KMS-11 (cell line): Measurements from ENCODE around the gene CMSS1.

Experiments used
- H2AFZ ChIP-seq: fragments of 200-600 bp; sonication (generic); 2 replicates; pipeline ENCODE4 v1.6.1; 2016; ENCODE audit warnings: antibody characterized with exemption, mixed run types, low read depth
- H3K27ac ChIP-seq: fragments of 200-600 bp; sonication (generic); 2 replicates; pipeline ENCODE4 v1.6.1; 2016; ENCODE audit warnings: mild to moderate bottlenecking, mixed run types
- H3K27me3 ChIP-seq: fragments of 200-600 bp; sonication (generic); 2 replicates; pipeline ENCODE4 v1.6.1; 2017; ENCODE audit warnings: mild to moderate bottlenecking, low read depth, mixed run types, moderate library complexity; ENCODE audit not compliant: insufficient read depth
- H3K36me3 ChIP-seq: fragments of 200-600 bp; sonication (generic); 2 replicates; pipeline ENCODE4 v1.6.1; 2017; ENCODE audit warnings: mild to moderate bottlenecking, mixed run types; ENCODE audit not compliant: insufficient read depth
- H3K4me1 ChIP-seq: fragments of 200-600 bp; sonication (generic); 2 replicates; pipeline ENCODE4 v1.6.1; 2016; ENCODE audit warnings: mild to moderate bottlenecking, low read depth, mixed run types; ENCODE audit not compliant: poor library complexity, severe bottlenecking
- H3K4me2 ChIP-seq: fragments of 200-600 bp; sonication (generic); 2 replicates; pipeline ENCODE4 v1.7.0; 2016; ENCODE audit warnings: mild to moderate bottlenecking, mixed run types
- H3K4me3 ChIP-seq: fragments of 200-600 bp; sonication (generic); IDR thresholded peaks from 2 replicates; pipeline ENCODE4 v1.6.1; 2017; ENCODE audit warnings: low read depth, low read length, mixed read lengths; ENCODE audit not compliant: insufficient read depth
- H3K79me2 ChIP-seq: fragments of 200-600 bp; sonication (generic); 2 replicates; pipeline ENCODE4 v1.6.1; 2016; ENCODE audit warnings: low read depth, mixed run types; ENCODE audit not compliant: insufficient read depth
- H3K9ac ChIP-seq: fragments of 200-600 bp; sonication (generic); 2 replicates; pipeline ENCODE4 v1.6.1; 2016; ENCODE audit warnings: mild to moderate bottlenecking, mixed run types
- H4K20me1 ChIP-seq: fragments of 200-600 bp; sonication (generic); 2 replicates; pipeline ENCODE4 v1.6.1; 2016; ENCODE audit warnings: mild to moderate bottlenecking, mixed run types; ENCODE audit not compliant: insufficient read depth
- TF ChIP-seq, protein P1 (sequence below): fragments of 200-600 bp; sonication (generic); conservative IDR thresholded peaks from 2 replicates; pipeline ENCODE4 v1.6.1; 2017; ENCODE audit warnings: low read depth, mild to moderate bottlenecking, antibody characterized with exemption, low read length, moderate library complexity, mixed read lengths

The CMSS1 gene

DNA sequence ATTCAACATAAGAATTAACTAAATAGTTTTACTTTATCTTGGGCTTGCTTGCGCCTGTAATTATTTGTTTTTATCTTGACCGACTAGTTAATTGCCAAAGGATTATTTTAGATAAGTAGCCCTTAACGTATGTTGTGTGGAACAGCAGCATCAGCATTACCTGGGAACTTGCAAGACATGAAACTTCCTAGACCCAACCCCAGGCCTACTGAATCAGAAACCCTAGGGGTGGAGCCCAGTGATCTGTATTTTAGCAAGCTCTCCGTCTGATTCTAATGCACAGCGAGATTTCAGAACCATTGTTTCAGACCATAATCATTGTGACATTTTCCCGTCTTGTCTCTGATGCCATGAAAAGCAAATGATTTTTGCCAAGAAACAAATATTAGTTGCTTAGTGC lies 265.5 kb downstream of the CMSS1 start:
- no peaks in the 10 kb centered on the region for H4K20me1 ChIP-seq
- H2AFZ ChIP-seq = no peak overlapping the region
- H3K27ac ChIP-seq = peak overlapping the region; percentile 28
- no peaks in the 10 kb centered on the region for H3K27me3 ChIP-seq
- TF ChIP-seq, protein P1, sequence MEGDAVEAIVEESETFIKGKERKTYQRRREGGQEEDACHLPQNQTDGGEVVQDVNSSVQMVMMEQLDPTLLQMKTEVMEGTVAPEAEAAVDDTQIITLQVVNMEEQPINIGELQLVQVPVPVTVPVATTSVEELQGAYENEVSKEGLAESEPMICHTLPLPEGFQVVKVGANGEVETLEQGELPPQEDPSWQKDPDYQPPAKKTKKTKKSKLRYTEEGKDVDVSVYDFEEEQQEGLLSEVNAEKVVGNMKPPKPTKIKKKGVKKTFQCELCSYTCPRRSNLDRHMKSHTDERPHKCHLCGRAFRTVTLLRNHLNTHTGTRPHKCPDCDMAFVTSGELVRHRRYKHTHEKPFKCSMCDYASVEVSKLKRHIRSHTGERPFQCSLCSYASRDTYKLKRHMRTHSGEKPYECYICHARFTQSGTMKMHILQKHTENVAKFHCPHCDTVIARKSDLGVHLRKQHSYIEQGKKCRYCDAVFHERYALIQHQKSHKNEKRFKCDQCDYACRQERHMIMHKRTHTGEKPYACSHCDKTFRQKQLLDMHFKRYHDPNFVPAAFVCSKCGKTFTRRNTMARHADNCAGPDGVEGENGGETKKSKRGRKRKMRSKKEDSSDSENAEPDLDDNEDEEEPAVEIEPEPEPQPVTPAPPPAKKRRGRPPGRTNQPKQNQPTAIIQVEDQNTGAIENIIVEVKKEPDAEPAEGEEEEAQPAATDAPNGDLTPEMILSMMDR = no peak
- H3K79me2 ChIP-seq = no peaks in the 10 kb centered on the region
- peak overlapping the region; percentile 60 for H3K4me2 ChIP-seq
- no peaks in the 10 kb centered on the region for H3K36me3 ChIP-seq
- H3K4me1 ChIP-seq = peaks cover 65% of the 10 kb centered on the region
- H3K4me3 ChIP-seq = no peak overlapping the region
- H3K9ac ChIP-seq = no peak overlapping the region

DNA sequence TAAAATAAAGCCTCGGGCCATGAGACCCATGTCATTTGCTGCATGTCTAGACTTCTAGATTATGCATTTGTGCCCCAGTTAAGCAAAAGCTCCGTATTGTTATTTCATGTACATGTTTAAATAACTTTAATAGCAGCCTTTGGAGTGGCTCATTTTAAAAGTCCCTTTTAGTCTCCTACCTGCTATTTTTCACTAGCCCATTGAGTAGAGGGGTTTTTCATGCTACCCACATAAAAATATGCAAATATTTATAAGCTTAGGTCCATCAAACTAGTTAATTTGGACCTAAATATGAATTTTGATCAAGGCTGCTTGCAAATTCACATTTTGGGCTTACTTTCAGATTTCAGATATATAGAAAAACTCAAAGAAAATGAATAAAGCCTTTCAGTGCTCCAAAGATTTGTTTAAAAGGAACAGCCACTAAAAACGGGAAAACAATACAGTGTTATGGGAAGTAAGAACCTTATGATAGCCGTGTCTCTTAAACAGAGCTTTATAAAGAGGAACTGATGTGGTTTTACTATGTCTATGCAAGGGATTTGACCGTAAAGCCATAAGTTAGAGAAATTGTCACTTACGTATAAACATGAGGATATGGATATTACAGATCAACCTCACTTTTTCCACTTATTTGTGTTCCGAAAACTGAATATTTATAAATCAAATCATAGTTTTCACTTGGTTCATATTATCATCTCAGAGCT lies 266.6 kb downstream of the CMSS1 start:
- Histone ChIP-seq H2AFZ (no peak overlapping the region), H3K9ac (no peak overlapping the region), H4K20me1 (no peaks in the 10 kb centered on the region), H3K27me3 (no peaks in the 10 kb centered on the region), H3K4me2 (peak overlapping the region; percentile 60), H3K4me1 (peaks cover 75% of the 10 kb centered on the region), H3K79me2 (no peaks in the 10 kb centered on the region), H3K4me3 (no peak overlapping the region), H3K36me3 (no peaks in the 10 kb centered on the region), H3K27ac (no peak overlapping the region)
- TF ChIP-seq, protein P1 = no peak

DNA sequence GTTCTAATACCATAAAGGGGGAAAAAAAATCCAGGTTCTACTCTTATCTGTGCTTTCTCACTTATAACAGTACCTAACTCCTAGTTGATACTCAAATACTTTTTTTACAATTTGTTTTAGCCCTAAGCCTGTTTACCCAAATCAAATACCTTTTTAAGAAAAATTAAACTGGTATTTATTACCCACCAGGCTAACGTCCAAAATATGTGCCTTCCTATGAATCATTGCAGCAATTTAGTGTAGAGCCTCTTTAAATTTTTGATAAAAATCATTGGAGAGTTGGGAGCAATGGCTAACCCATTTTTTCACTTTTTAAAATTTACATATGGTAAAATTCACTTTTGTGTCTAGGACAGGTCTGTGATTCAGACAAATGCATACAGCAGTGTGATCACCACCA lies 268.7 kb downstream of the CMSS1 start:
- H3K9ac ChIP-seq = peak overlapping the region; percentile 45; the same call in 1 of the 2 replicates
- no peaks in the 10 kb centered on the region for H3K79me2 ChIP-seq
- H3K4me3 ChIP-seq = peak overlapping the region; percentile 20
- peak overlapping the region; percentile 88 for H3K4me2 ChIP-seq
- H3K4me1 ChIP-seq = peaks cover 91% of the 10 kb centered on the region
- no peaks in the 10 kb centered on the region for H3K27me3 ChIP-seq
- TF ChIP-seq, protein P1 = no peak
- peak overlapping the region; percentile 86 for H3K27ac ChIP-seq
- H4K20me1 ChIP-seq = no peaks in the 10 kb centered on the region
- no peaks in the 10 kb centered on the region for H3K36me3 ChIP-seq
- H2AFZ ChIP-seq = no peak overlapping the region

DNA sequence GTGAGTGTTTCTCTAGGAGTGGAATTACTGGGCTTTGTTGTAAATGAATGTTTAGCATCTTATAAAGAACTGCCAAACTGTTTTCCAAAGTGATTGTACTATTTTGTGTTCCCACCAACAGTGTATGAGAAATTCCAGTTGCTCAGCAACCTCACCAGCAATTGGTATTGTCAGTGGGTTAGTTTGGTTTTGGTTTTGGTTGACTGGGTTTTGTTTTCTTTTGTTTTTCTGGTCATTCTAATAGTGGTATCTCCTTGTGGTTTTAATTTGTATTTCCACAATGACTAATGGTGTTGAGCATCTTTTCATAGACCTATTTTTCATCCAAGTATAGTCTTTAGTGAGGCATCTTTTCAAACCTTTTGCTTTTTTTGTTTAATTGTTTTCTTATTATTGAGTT lies 269.5 kb downstream of the CMSS1 start:
- TF ChIP-seq, protein P1 = no peak
- H4K20me1 ChIP-seq = no peaks in the 10 kb centered on the region
- no peak overlapping the region for H2AFZ ChIP-seq
- peak overlapping the region; percentile 20 for H3K4me3 ChIP-seq
- H3K79me2 ChIP-seq = no peaks in the 10 kb centered on the region
- H3K4me1 ChIP-seq = peaks cover 83% of the 10 kb centered on the region
- peak overlapping the region; percentile 86 for H3K27ac ChIP-seq
- H3K36me3 ChIP-seq = no peaks in the 10 kb centered on the region
- peak overlapping the region; percentile 45; the same call in 1 of the 2 replicates for H3K9ac ChIP-seq
- H3K4me2 ChIP-seq = peak overlapping the region; percentile 88
- no peaks in the 10 kb centered on the region for H3K27me3 ChIP-seq
